GM18868 (cell line): ENCODE data around the gene CCDC197.

Experiments
- ATAC-seq: cut with Tn5 transposase; IDR thresholded peaks from one replicate; pipeline ENCODE4 v1.9.1; 2021; ENCODE audit warnings: mild to moderate bottlenecking, moderate library complexity; ENCODE audit not compliant: unreplicated experiment

CCDC197 gene

GRCh38 chr14:93997916-93998870, 1.1 kb downstream of the CCDC197 start:
- ATAC-seq: no peak

DNA sequence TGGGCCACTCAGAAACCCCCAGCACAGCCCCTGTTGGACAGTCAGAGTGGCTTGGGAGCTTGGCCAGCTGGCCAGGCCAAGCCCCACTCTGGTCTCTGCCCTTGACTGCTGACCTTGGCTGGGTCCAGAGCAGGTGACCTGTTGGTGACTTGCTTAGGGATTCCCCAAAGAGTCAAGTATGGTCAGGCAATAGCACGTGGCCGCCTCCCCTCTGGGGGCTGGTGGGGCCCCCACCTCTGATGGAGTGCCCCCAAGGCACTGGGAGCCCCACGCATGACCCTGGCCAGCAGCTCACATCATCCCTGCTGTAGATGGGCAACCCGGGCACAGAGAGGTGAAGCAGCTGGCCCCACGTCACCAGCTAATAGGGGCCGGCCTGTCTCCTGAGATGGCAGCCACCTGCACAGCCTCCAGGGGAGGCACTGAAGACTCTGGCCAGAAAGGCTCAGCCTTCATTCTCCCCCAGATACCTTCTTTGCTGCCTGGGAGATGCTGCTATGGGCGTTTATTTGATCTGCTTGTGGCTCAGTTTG, 1.8 kb downstream of the CCDC197 start:
- ATAC-seq: no peak

DNA sequence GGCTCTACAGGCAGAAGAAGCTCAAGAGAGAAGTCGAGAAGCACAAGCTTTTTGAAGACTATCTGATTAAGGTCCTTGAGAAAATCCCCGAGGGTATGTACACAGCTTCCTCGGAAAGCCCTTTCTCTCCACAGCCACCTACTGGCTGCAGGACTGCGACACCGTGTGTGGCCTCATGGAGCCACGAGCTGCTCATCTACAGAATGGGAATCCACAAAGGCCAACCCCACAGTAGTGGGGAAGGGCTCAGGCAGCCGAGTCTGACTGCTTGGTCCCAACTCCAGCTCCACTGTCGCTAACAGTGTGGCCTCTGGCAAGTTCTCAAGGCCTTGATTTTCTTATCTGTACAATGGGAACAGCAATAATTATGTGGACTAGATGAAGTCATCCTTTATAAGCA, 2.5 kb downstream of the CCDC197 start:
- ATAC-seq: no peak

DNA sequence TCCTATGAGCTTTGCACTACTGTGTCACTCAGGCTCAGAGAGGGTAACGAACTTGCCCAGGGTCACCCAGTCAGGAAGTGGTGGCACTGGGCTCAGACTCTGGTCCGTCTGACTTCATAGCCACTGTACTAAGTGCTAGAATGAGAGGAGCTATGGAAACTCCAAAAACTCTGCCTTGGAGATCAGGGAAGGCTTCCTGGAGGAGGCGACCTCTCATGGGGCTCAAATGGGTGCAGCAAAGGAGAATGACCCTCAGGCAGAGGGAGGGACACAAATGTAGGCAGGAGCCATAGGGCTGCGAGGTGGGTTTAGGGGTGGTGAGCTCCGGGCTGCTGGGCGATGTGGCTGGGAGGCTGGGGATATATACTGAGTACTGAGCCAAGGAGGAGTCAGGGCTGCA, 3.2 kb downstream of the CCDC197 start:
- ATAC-seq: no peak

- ATAC-seq: no peak
These were observed 3.9 kb downstream of the CCDC197 start for GRCh38 chr14:94001016-94001415.

- ATAC-seq: no peak
These were observed 4.6 kb downstream of the CCDC197 start for GRCh38 chr14:94001501-94002396.

DNA sequence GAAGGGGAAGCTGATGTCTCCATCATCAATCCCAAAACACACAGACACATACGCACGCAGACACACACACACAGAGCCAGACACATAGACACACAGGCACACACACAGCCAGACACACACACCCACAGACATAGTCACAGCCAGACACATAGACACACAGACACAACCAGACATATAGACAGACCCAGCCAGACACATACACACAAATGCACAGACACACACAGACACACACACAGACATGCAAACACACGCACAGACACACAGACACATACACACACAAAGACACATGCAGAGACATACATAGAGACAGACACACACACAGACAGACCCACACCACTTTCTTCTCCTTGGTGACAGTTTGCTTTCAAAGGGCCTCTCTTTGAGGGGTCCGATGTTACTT, 6.3 kb downstream of the CCDC197 start:
- no peak for ATAC-seq

DNA sequence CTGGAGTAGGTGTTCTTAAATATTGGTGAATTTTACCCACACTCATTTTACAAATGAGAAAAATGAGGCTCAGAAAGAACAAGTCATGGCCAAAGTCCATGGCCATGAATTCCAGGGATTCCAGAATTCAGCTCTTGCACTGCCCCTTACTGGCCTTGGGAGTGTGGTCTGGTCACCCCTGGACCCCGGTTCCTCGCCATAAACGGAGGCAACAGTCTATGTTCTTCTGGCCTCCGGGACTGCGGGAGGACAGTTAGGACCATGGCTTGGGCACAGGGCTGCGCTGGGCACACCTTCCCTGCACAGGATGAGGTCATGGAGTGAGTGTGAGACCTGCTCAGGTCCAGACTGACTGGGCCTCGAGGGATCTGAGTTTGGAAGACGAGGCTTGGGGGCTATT, 6.9 kb downstream of the CCDC197 start:
- ATAC-seq: no peak

GRCh38 chr14:94005324-94006073, 8.4 kb downstream of the CCDC197 start:
- no peak for ATAC-seq

- no peak for ATAC-seq
These were observed 11.1 kb downstream of the CCDC197 start for GRCh38 chr14:94008234-94008633.

GRCh38 chr14:94009767-94010166, 12.7 kb downstream of the CCDC197 start:
- ATAC-seq: peak; percentile 73

- ATAC-seq: no peak
These were observed 13.5 kb downstream of the CCDC197 start for GRCh38 chr14:94010625-94011024.

DNA sequence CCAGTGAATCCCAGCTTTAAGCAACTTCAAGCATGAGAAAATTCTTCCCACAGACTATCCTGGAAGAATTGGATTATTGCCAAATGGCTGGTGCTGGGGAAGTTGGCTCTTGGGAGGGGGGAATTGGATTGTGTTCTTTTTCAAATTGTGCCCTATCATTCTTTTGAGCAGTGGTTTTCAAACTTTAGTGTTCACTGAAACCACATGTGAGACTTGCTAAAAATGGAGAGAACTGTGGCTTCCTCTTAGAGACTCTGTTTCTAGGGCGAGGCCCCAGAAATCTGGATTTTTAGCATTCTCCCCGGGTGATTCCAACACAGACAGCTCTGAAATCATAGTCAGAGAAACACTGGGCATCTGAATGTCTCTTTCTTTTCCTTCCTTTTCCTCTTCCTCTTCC, 14.7 kb downstream of the CCDC197 start:
- ATAC-seq: no peak

DNA sequence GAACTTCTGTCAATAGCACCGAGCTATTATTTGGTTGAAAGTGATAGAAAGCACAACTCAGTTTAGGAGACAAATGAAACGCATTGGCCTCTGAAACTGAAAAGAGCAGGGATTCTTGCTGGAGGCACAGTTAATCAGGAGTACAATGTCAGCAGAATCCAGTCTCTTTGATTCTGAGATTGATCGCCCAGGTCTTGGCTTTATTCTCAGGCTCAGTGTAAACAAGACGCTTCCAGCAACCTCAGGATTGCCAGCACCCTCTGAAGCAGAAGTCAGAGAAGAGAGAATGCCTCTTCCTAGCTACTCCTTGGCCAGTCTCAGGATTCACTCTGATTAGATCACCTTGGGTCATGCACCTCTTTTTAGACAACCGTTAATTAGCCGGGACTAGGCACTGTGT, 17.3 kb downstream of the CCDC197 start:
- no peak for ATAC-seq

DNA sequence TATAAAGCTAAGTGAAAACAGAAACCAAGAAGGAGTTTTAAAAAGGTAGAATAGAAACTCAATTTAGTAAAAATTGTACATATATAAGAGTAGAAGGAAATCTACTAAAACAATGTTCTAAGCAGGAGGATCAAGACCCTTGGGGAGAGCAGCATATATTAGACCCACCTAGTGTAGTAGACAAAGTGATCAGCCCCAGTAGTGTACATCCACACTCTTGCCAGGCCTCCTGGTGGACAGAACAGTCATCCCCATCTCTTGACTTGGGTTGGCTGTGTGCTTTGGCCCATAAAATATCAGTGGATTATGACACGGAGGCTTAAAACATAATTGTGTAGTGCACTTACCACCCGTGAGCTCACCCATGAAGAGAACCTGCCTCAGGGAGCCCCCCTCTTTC, 18.1 kb downstream of the CCDC197 start:
- no peak for ATAC-seq

GRCh38 chr14:94016446-94016976, 19.4 kb downstream of the CCDC197 start:
- ATAC-seq: no peak

DNA sequence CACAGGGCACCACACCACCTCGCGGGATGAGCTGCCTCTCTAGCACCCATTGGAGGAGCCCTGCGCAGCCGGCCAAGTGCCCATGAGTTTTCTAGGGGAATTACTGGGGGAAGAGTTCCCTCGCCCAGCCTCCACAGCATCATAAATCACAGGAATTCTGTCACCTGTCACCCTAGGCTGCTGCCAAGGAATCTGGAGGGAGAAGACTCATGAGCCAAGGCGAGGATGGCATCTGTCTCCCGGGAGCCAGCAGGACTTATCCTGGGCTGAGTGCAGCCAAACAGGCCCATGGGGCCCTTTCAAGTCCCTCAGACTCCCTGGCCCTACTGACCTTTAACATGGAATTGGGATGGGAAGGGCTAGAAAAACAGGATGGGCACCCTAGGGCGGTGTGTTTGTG, 21.2 kb downstream of the CCDC197 start:
- no peak for ATAC-seq

DNA sequence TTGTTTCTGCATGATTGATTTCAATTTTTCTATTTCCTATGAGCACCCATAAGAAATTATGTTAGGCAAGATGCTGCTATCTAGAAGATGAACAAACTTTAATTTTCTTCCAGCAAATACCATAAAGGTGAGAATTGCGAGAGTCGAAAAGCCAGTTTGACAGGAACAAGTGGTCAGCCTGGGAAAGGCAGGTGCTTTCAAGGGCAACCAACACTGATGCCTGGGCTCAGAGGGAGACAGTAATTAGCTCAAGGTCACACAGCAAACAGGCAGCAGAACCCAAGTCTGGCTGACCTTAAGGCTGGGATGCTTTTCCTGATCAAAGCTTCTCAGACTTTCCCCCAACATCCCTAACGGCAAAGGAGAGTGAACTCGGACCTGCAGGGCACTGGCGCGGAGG, 22.2 kb downstream of the CCDC197 start:
- ATAC-seq: no peak

GRCh38 chr14:94020267-94020666, 23.2 kb downstream of the CCDC197 start:
- ATAC-seq: no peak

DNA sequence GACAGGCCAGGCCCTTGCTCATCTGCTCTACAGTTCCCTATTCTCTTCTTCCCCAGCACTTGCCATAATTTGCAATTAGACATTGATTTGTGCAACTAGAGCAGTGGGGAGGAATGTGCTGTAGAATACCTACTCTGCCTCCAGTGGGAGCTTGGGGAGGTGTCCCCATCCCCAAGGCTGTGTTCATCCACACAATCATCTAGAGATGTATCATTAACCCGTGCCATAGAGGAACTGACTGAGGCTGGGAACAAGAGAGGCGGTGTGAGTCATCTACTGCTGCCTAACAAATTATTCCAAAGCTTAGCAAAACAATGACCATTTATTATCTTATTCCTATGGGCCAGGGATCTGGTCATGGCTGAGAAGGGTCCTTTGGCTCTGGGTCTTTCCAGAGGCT, 23.9 kb downstream of the CCDC197 start:
- no peak for ATAC-seq
